Measurements from ENCODE around the gene PIP5K1B. TPM values are rescaled to one million over a fixed set of nuclear protein-coding genes. Genes with fewer than 3 reads are reported as not detected.

PIP5K1B gene
- total RNA-seq, 1 experiment from 2014 or later: not detected

DNA sequence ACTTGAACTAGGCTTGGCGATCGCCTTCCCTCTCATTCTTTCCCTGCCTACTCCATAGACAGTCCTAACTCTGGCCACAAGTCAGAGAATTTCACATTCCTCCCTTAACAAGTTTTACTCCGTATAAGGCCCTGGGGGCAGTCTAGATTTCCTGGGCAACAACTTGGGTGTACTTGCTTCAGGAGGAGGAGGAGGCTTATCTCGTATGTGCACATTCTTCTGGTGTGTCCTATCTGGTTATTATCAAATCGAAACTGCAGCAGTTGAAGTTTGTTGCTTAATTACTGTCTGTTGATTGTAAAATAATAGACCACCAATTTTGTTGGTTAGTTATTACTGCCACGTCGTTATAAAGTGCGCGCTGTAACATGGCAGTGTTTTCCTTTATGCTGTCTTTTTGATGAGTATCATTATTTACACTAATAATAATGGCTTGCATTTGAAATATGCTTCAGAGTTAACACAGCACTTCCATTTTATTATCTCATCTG, 42.0 kb downstream of the PIP5K1B start:
- Histone ChIP-seq H3K9ac (ENCODE audit: low read length) (no peak overlapping the region), H3F3A (ENCODE audit: low read length, unreplicated experiment) (no peaks in the 10 kb centered on the region), H3K27ac (ENCODE audit: low read length) (no peak overlapping the region), H3K9me2 (replicated peaks; ENCODE audit: low read length) (no peaks in the 10 kb centered on the region), H3K79me2 (ENCODE audit: low read length) (no peaks in the 10 kb centered on the region), H4K20me1 (ENCODE audit: low read length) (no peaks in the 10 kb centered on the region), H3K9me3 (ENCODE audit: low read length) (no peaks in the 10 kb centered on the region), H3K4me1 (ENCODE audit: insufficient read depth, low read length) (no peaks in the 10 kb centered on the region), H3K36me3 (ENCODE audit: low read depth, low read length) (no peaks in the 10 kb centered on the region), H2AFZ (ENCODE audit: low read length) (no peak overlapping the region), H3K27me3 (ENCODE audit: low read length) (no peaks in the 10 kb centered on the region; the same call in 1 of the 2 replicates), H3K4me2 (ENCODE audit: low read length) (no peak overlapping the region), H3K4me3 (ENCODE audit: low read length) (no peak overlapping the region)
- ChIA-PET POLR2A (ENCODE audit: unreplicated experiment) (no interaction called here), CTCF (no interaction called here)
- intact Hi-C loops (cut with micrococcal nuclease): no loop called here
- TF ChIP-seq EZH2phosphoT487 (IDR thresholded peaks at IDR 0.05; ENCODE audit: borderline replicate concordance, low read length) (no peak), EZH2 (IDR thresholded peaks at IDR 0.05; ENCODE audit: low read length, unreplicated experiment) (no peak)
- TF ChIP-seq, protein P1, sequence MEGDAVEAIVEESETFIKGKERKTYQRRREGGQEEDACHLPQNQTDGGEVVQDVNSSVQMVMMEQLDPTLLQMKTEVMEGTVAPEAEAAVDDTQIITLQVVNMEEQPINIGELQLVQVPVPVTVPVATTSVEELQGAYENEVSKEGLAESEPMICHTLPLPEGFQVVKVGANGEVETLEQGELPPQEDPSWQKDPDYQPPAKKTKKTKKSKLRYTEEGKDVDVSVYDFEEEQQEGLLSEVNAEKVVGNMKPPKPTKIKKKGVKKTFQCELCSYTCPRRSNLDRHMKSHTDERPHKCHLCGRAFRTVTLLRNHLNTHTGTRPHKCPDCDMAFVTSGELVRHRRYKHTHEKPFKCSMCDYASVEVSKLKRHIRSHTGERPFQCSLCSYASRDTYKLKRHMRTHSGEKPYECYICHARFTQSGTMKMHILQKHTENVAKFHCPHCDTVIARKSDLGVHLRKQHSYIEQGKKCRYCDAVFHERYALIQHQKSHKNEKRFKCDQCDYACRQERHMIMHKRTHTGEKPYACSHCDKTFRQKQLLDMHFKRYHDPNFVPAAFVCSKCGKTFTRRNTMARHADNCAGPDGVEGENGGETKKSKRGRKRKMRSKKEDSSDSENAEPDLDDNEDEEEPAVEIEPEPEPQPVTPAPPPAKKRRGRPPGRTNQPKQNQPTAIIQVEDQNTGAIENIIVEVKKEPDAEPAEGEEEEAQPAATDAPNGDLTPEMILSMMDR (conservative IDR thresholded peaks at IDR 0.05; ENCODE audit: low read depth, low read length): no peak
- no peak for ATAC-seq
- BruUV-seq (replicated peaks): no TSS peak
- no peak for DNase-seq

DNA sequence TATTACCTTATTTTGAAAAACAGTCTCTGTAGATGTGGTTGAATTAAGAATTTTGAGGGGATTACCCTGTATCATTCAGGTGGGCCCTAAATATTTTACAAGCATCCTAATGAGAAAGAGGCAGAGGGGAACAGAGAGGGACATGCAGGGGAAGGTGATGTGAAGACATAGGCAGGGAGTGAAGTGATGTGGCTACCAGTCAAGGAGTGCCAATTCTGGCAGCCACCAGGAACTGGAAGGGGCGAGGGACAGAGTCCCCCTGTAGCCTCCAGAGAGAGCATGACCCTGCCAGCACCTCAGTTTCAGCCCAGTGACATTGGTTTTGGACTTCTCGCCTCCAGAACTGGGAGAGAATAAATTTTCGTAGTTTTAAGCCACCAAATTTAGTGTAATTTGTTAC, 44.1 kb downstream of the PIP5K1B start:
- BruUV-seq (replicated peaks): no TSS peak
- Histone ChIP-seq H3K4me3 (ENCODE audit: low read length) (no peak overlapping the region), H3K27ac (ENCODE audit: low read length) (no peak overlapping the region), H3K9me3 (ENCODE audit: low read length) (no peaks in the 10 kb centered on the region), H3K9me2 (replicated peaks; ENCODE audit: low read length) (no peaks in the 10 kb centered on the region), H4K20me1 (ENCODE audit: low read length) (no peaks in the 10 kb centered on the region), H3K9ac (ENCODE audit: low read length) (no peak overlapping the region), H3F3A (ENCODE audit: low read length, unreplicated experiment) (no peaks in the 10 kb centered on the region), H3K27me3 (ENCODE audit: low read length) (no peaks in the 10 kb centered on the region; the same call in 1 of the 2 replicates), H3K4me1 (ENCODE audit: insufficient read depth, low read length) (no peaks in the 10 kb centered on the region), H3K36me3 (ENCODE audit: low read depth, low read length) (no peaks in the 10 kb centered on the region), H3K79me2 (ENCODE audit: low read length) (no peaks in the 10 kb centered on the region), H2AFZ (ENCODE audit: low read length) (no peak overlapping the region), H3K4me2 (ENCODE audit: low read length) (no peak overlapping the region)
- CTCF ChIA-PET: no interaction called here
- intact Hi-C loops (cut with micrococcal nuclease): no loop called here
- POLR2A ChIA-PET (ENCODE audit: unreplicated experiment): no interaction called here
- TF ChIP-seq EZH2phosphoT487 (IDR thresholded peaks at IDR 0.05; ENCODE audit: borderline replicate concordance, low read length) (no peak), EZH2 (IDR thresholded peaks at IDR 0.05; ENCODE audit: low read length, unreplicated experiment) (no peak)
- TF ChIP-seq, protein P1 (conservative IDR thresholded peaks at IDR 0.05; ENCODE audit: low read depth, low read length): no peak
- ATAC-seq (no peak), DNase-seq (no peak)

DNA sequence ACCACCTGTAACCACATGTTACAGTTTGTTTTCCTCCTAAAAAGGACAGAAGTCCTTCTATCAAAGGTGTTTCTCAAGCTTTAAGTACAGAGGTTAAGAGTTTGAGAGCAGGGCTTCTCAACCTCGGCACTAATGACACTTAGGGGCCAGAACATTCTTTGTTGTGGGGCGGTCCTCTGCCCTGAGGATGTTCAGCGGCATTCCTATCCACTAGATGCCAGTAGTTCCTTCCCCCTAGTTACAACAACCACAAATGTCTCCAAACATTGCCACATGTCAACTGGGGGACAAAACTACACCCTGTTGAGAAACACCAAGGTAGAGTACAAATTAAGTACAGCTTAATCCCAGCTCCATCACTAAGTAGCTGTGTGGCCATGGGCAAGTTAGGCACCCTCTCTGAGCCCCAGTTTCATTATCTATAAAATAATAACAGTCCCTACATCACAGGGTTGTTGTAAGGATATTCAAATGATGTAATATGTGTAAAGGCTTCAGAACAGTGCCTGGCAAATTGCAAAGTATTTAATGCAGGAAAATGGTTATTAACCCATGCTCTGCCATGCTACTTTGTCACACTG, 44.6 kb downstream of the PIP5K1B start:
- intact Hi-C loops (cut with micrococcal nuclease): loop anchor here (10.0 kb wide), 1 partner anchor 65 kb away; no protein-coding TSS in a partner anchor
- no peak overlapping the region for H3K4me3 ChIP-seq (ENCODE audit: low read length)
- no peaks in the 10 kb centered on the region; the same call in 1 of the 2 replicates for H3K27me3 ChIP-seq (ENCODE audit: low read length)
- ChIA-PET POLR2A (ENCODE audit: unreplicated experiment) (no interaction called here), CTCF (no interaction called here)
- no peaks in the 10 kb centered on the region for H3K79me2 ChIP-seq (ENCODE audit: low read length)
- ATAC-seq (no peak), DNase-seq (no peak)
- H4K20me1 ChIP-seq (ENCODE audit: low read length): no peaks in the 10 kb centered on the region
- BruUV-seq (replicated peaks): no TSS peak
- H3K9me2 ChIP-seq (replicated peaks; ENCODE audit: low read length): no peaks in the 10 kb centered on the region
- no peak overlapping the region for H3K9ac ChIP-seq (ENCODE audit: low read length)
- no peaks in the 10 kb centered on the region for H3K36me3 ChIP-seq (ENCODE audit: low read depth, low read length)
- no peaks in the 10 kb centered on the region for H3F3A ChIP-seq (ENCODE audit: low read length, unreplicated experiment)
- no peaks in the 10 kb centered on the region for H3K4me1 ChIP-seq (ENCODE audit: insufficient read depth, low read length)
- no peaks in the 10 kb centered on the region for H3K9me3 ChIP-seq (ENCODE audit: low read length)
- no peak for TF ChIP-seq EZH2phosphoT487 (IDR thresholded peaks at IDR 0.05; ENCODE audit: borderline replicate concordance, low read length)
- TF ChIP-seq, protein P1 (conservative IDR thresholded peaks at IDR 0.05; ENCODE audit: low read depth, low read length): no peak
- H2AFZ ChIP-seq (ENCODE audit: low read length): no peak overlapping the region
- no peak overlapping the region for H3K4me2 ChIP-seq (ENCODE audit: low read length)
- H3K27ac ChIP-seq (ENCODE audit: low read length): no peak overlapping the region

All from PC-3 (cell line).